Caco-2 (cell line): ENCODE results near the gene HKDC1. TPM values are rescaled to one million over a fixed set of nuclear protein-coding genes. Genes with fewer than 3 reads are reported as not detected.
A peak's percentile ranks its signal among the peaks of the same experiment; 100 is the strongest.
"Not testable (repeated sequence)": the region's sequence is repeated elsewhere in the genome, so short reads cannot be mapped to it uniquely, and the experiment has no call there.

Source experiments
- Bru-seq: library from RNA; stranded (reverse); fragments of 400-500 nt; gene quantifications from one replicate; lab custom pipeline; 2021; lab: Mats Ljungman, UMichigan
- BruChase-seq, 2 experiments: library from RNA; stranded (reverse); fragments of 400-500 nt; gene quantifications; one replicate each; lab custom pipeline; 2021; lab: Mats Ljungman, UMichigan
- BruUV-seq: library from RNA; stranded (reverse); fragments of 400-500 nt; replicated peaks from 2 replicates; lab custom pipeline; 2021; lab: Mats Ljungman, UMichigan
- CTCF ChIA-PET: fragments of 300-600 bp; sonication (Branson Sonifier 250); formaldehyde crosslinking; loops from one replicate; lab custom pipeline; 2022; ENCODE audit warnings: antibody characterized with exemption; lab: Charles Lee
- POLR2A ChIA-PET: fragments of 300-600 bp; sonication (Branson Sonifier 250); formaldehyde crosslinking; loops from one replicate; lab custom pipeline; 2022; ENCODE audit warnings: antibody characterized with exemption; lab: Charles Lee
- DNase-seq, 2 experiments: peaks; one replicate each; pipeline versions ENCODE4 v3.0.0 to v3.0.0-alpha.2; 2020 to 2022
- H3K27me3 ChIP-seq: replicated peaks from 2 replicates; pipeline ENCODE4 v1.6.0; 2011; ENCODE audit warnings: low read length; ENCODE audit not compliant: control insufficient read depth, insufficient read depth
- H3K36me3 ChIP-seq: 2 replicates; pipeline ENCODE4 v1.5.1; 2011; ENCODE audit warnings: low read length; ENCODE audit not compliant: control insufficient read depth, insufficient read depth
- H3K4me1 ChIP-seq: fragments of 250-450 bp; sonication (Bioruptor Pico); 2 replicates; pipeline ENCODE4 v1.5.1; 2020; ENCODE audit warnings: mild to moderate bottlenecking
- H3K4me3 ChIP-seq: 2 replicates; pipeline ENCODE4 v1.5.1; 2011; ENCODE audit warnings: low read depth, mild to moderate bottlenecking, control low read depth, low read length
- H3K9me3 ChIP-seq: fragments of 250-450 bp; sonication (Bioruptor Pico); 2 replicates; pipeline ENCODE4 v1.5.1; 2020; ENCODE audit warnings: mild to moderate bottlenecking, moderate library complexity
- H3K27ac Mint-ChIP-seq: one replicate; pipeline ENCODE4 v1.8.0; 2022; ENCODE audit warnings: mixed read lengths; ENCODE audit not compliant: unreplicated experiment
- H3K27me3 Mint-ChIP-seq: one replicate; pipeline ENCODE4 v1.8.0; 2022; ENCODE audit warnings: mixed read lengths; ENCODE audit not compliant: insufficient read depth, unreplicated experiment
- H3K36me3 Mint-ChIP-seq: one replicate; pipeline ENCODE4 v1.8.0; 2022; ENCODE audit warnings: mild to moderate bottlenecking, mixed read lengths; ENCODE audit not compliant: insufficient read depth, unreplicated experiment
- H3K4me1 Mint-ChIP-seq: one replicate; pipeline ENCODE4 v1.8.0; 2022; ENCODE audit warnings: low read depth, mixed read lengths; ENCODE audit not compliant: unreplicated experiment
- H3K4me3 Mint-ChIP-seq: one replicate; pipeline ENCODE4 v1.8.0; 2022; ENCODE audit warnings: mild to moderate bottlenecking, moderate library complexity, mixed read lengths; ENCODE audit not compliant: unreplicated experiment
- H3K9me3 Mint-ChIP-seq: one replicate; pipeline ENCODE4 v1.8.0; 2022; ENCODE audit warnings: mixed read lengths; ENCODE audit not compliant: unreplicated experiment
- intact Hi-C: fragments of 100-400 bp; cut with micrococcal nuclease; formaldehyde crosslinking; loops from one replicate; pipeline ENCODE4 v1.10.0; 2022; ENCODE audit not compliant: unreplicated experiment
- long read RNA-seq: library from polyadenylated mRNA; stranded (forward); transcript quantifications from one replicate; pipeline ENCODE4 v2.0.0, GENCODE V29; 2022
- total RNA-seq: library from RNA; stranded (reverse); gene quantifications from 2 replicates; pipeline ENCODE4 v1.2.3, GENCODE V29; 2022
- TF ChIP-seq, protein P1 (sequence below), 2 experiments: fragments of 200-600 bp in 1 of 2; IDR thresholded peaks; 1 replicate in 1 of 2; 2 replicates in 1 of 2; pipeline versions ENCODE4 v1.5.1 to v1.8.0; 2011 to 2022; ENCODE audit warnings: antibody characterized with exemption in 1 of 2, control low read depth in 1 of 2, inconsistent platforms in 1 of 2, low read depth in 1 of 2, low read length in 1 of 2, mild to moderate bottlenecking in 1 of 2, moderate library complexity in 1 of 2; ENCODE audit not compliant: insufficient read depth in 1 of 2, severe bottlenecking in 1 of 2, unreplicated experiment in 1 of 2

Gene HKDC1, protein sequence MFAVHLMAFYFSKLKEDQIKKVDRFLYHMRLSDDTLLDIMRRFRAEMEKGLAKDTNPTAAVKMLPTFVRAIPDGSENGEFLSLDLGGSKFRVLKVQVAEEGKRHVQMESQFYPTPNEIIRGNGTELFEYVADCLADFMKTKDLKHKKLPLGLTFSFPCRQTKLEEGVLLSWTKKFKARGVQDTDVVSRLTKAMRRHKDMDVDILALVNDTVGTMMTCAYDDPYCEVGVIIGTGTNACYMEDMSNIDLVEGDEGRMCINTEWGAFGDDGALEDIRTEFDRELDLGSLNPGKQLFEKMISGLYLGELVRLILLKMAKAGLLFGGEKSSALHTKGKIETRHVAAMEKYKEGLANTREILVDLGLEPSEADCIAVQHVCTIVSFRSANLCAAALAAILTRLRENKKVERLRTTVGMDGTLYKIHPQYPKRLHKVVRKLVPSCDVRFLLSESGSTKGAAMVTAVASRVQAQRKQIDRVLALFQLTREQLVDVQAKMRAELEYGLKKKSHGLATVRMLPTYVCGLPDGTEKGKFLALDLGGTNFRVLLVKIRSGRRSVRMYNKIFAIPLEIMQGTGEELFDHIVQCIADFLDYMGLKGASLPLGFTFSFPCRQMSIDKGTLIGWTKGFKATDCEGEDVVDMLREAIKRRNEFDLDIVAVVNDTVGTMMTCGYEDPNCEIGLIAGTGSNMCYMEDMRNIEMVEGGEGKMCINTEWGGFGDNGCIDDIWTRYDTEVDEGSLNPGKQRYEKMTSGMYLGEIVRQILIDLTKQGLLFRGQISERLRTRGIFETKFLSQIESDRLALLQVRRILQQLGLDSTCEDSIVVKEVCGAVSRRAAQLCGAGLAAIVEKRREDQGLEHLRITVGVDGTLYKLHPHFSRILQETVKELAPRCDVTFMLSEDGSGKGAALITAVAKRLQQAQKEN
- total RNA-seq: 18.7 and 24.5 TPM in 2 replicates
- percentile 60 among the genes with signal in this experiment for Bru-seq, nascent RNA
- BruChase-seq, experiment 1, labeled RNA remaining after a 2-hour chase: percentile 60 among the genes with signal in this experiment
- BruChase-seq, experiment 2, labeled RNA remaining after a 6-hour chase: percentile 67 among the genes with signal in this experiment
- long read RNA-seq, transcript HKDC1-201 (18 exons, 3,689 nt): major isoform, 16 of 47 reads
- long read RNA-seq, partial matches to known transcripts: 24 of 47 reads
- long read RNA-seq, other reads (novel, unspliced or antisense): 7 of 47 reads

DNA sequence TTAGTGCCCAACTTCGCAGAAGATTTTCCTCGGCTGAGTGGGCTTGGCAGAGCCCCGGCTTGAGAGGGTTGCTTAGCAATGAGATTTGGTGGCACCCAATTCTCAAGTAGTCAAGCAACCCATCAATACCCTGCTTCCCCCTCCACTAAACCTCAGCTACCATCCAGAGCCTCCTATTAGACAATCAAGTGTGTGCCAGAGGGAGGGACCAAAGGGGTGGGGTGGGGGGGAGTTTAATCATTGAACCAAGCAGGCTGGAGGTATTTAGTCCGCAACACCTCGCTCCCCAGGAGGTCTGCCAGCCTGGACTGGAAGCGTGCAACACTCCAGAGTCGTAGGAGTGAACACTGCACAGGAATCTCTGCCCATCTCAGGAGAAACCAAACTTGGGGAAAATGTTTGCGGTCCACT is at the start of gene HKDC1:
HKDC1 (plus strand) TSS at position 292 of the 411 bp plus-strand sequence; CDS start at position 396, 104 bp downstream.
- POLR2A ChIA-PET: interaction anchor here (1.0 kb wide), 1 partner anchor 40 kb away, joined by 4 read pairs; the partner anchor contains the start of gene SUPV3L1
- Histone ChIP-seq H3K4me1 (peaks cover 68% of the 10 kb centered on the region), H3K36me3 (no peaks in the 10 kb centered on the region), H3K4me3 (peak within 1 kb of the TSS; percentile 23), H3K27me3 (no peaks in the 10 kb centered on the region), H3K9me3 (no peaks in the 10 kb centered on the region)
- TF ChIP-seq, protein P1, sequence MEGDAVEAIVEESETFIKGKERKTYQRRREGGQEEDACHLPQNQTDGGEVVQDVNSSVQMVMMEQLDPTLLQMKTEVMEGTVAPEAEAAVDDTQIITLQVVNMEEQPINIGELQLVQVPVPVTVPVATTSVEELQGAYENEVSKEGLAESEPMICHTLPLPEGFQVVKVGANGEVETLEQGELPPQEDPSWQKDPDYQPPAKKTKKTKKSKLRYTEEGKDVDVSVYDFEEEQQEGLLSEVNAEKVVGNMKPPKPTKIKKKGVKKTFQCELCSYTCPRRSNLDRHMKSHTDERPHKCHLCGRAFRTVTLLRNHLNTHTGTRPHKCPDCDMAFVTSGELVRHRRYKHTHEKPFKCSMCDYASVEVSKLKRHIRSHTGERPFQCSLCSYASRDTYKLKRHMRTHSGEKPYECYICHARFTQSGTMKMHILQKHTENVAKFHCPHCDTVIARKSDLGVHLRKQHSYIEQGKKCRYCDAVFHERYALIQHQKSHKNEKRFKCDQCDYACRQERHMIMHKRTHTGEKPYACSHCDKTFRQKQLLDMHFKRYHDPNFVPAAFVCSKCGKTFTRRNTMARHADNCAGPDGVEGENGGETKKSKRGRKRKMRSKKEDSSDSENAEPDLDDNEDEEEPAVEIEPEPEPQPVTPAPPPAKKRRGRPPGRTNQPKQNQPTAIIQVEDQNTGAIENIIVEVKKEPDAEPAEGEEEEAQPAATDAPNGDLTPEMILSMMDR (IDR thresholded peaks at IDR 0.05; ENCODE audit: insufficient read depth in 1 of 2, low read depth in 1 of 2, low read length in 1 of 2, severe bottlenecking in 1 of 2, unreplicated experiment in 1 of 2): no peak
- Mint-ChIP-seq H3K9me3 (no peaks in the 10 kb centered on the region), H3K4me1 (peaks cover 33% of the 10 kb centered on the region), H3K36me3 (peaks cover 10% of the 10 kb centered on the region), H3K27me3 (no peaks in the 10 kb centered on the region), H3K4me3 (peak within 1 kb of the TSS; percentile 68), H3K27ac (peak within 1 kb of the TSS; percentile 86)
- intact Hi-C loops: no loop called here
- no TSS peak for BruUV-seq
- DNase-seq: peak; percentile 47 to 71
- CTCF ChIA-PET: interaction anchor here (0.6 to 1.5 kb wide), 4 partner anchors 15 to 1541 kb away, joined by 3 to 10 read pairs (median 8); no protein-coding TSS in a partner anchor

DNA sequence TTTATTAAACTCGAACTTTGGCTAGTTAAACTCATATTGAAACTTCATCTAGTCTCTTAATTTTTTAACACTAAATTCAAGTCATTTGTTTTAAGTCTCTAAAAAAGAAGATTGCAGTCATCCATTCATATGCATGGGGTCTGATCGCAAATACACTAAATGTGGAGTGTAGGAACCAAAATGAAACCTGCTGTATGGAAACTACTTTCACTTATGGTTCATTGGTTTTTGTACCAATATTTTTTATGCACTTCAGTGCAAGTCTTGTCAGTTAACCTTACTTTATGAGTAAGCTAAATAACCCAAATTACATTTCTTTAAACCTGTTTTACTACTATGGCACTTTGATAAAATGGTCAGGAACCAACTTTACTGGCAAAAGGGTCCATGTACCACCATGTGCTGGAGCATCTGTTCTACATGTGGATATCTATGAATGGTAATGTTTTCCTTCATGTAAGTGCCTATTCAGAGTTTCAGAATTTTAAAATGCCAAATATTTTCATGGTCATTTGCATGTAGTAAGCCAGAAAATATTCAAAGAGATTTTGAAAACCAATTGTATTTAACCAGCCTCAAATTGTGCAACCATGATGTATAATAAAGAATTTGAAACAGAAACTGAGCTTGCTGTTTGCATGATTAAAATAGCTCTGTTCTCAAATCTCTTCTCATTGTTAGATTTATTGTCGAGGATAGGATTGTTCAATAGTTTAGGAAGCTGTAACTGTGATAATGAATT is 47.7 kb upstream of the HKDC1 start:
- no peaks in the 10 kb centered on the region for H3K36me3 ChIP-seq
- ChIA-PET POLR2A (no interaction called here), CTCF (no interaction called here)
- H3K9me3 ChIP-seq: no peaks in the 10 kb centered on the region
- Mint-ChIP-seq H3K4me1 (no peaks in the 10 kb centered on the region), H3K9me3 (peaks cover 6% of the 10 kb centered on the region), H3K27ac (no peak overlapping the region), H3K4me3 (no peak overlapping the region), H3K27me3 (no peaks in the 10 kb centered on the region), H3K36me3 (peaks cover 50% of the 10 kb centered on the region)
- no peak for DNase-seq
- intact Hi-C loops: loop anchor here (5.0 kb wide), 1 partner anchor 630 kb away; no protein-coding TSS in a partner anchor
- H3K4me3 ChIP-seq: no peak overlapping the region
- no TSS peak for BruUV-seq
- no peaks in the 10 kb centered on the region for H3K27me3 ChIP-seq
- H3K4me1 ChIP-seq: no peaks in the 10 kb centered on the region
- TF ChIP-seq, protein P1 (IDR thresholded peaks at IDR 0.05; ENCODE audit: insufficient read depth in 1 of 2, low read depth in 1 of 2, low read length in 1 of 2, severe bottlenecking in 1 of 2, unreplicated experiment in 1 of 2): no peak

DNA sequence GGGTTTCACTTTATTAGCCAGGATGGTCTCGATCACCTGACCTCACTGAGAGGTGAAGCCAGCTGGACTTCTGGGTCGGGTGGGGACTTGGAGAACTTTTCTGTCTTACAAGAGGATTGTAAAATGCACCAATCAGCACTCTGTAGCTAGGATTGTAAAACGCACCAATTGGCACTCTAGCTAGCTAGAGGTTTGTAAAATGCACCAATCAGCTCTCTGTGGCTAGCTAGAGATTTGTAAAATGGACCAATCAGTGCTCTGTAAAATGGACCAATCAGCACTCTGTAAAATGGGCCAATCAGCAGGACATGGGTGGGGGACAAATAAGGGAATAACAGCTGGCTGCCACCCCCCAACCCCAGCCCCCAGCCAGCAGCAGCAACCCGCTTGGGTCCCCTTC is 44.8 kb upstream of the HKDC1 start:
- H3K9me3 ChIP-seq, H3K36me3 ChIP-seq, H3K4me1 Mint-ChIP-seq, DNase-seq, H3K9me3 Mint-ChIP-seq, POLR2A ChIA-PET, H3K4me3 ChIP-seq, intact Hi-C loops, H3K4me3 Mint-ChIP-seq, H3K27me3 ChIP-seq, BruUV-seq, H3K27ac Mint-ChIP-seq, H3K4me1 ChIP-seq, H3K27me3 Mint-ChIP-seq: not testable (repeated sequence)
- peaks cover 46% of the 10 kb centered on the region for H3K36me3 Mint-ChIP-seq
- CTCF ChIA-PET: interaction anchor here (1.0 kb wide), 1 partner anchor 39 kb away, joined by 4 read pairs; no protein-coding TSS in a partner anchor
